ENCODE data around the gene COBL.

DNA sequence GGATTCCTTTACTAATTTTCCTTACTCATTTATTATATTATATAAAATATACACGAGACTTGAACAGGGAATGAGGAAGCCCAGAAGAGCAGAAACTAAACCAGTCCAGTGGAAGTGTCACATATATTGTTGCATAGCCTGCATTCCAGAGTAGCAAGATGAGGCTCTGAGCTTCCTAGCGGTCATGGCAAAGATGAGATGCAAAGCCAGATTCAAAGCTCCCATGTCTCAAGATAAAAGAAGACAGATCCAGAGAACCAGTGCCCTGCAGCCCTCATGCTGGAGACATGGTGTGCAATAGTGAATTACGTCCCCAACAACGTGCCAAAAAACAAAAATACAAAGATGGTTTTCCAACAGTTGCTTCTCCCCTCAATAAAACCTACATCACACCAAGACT is 59.7 kb downstream of the COBL start:
- no peak for TF ChIP-seq POLR2A (IDR thresholded peaks at IDR 0.05)
- TF ChIP-seq, protein P1, sequence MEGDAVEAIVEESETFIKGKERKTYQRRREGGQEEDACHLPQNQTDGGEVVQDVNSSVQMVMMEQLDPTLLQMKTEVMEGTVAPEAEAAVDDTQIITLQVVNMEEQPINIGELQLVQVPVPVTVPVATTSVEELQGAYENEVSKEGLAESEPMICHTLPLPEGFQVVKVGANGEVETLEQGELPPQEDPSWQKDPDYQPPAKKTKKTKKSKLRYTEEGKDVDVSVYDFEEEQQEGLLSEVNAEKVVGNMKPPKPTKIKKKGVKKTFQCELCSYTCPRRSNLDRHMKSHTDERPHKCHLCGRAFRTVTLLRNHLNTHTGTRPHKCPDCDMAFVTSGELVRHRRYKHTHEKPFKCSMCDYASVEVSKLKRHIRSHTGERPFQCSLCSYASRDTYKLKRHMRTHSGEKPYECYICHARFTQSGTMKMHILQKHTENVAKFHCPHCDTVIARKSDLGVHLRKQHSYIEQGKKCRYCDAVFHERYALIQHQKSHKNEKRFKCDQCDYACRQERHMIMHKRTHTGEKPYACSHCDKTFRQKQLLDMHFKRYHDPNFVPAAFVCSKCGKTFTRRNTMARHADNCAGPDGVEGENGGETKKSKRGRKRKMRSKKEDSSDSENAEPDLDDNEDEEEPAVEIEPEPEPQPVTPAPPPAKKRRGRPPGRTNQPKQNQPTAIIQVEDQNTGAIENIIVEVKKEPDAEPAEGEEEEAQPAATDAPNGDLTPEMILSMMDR (IDR thresholded peaks at IDR 0.05) = no peak

Data from right lobe of liver (tissue), 4 donors.